ENCODE data around the gene ABCB1.
A peak's percentile ranks its signal among the peaks of the same experiment; 100 is the strongest.

Gene ABCB1

DNA sequence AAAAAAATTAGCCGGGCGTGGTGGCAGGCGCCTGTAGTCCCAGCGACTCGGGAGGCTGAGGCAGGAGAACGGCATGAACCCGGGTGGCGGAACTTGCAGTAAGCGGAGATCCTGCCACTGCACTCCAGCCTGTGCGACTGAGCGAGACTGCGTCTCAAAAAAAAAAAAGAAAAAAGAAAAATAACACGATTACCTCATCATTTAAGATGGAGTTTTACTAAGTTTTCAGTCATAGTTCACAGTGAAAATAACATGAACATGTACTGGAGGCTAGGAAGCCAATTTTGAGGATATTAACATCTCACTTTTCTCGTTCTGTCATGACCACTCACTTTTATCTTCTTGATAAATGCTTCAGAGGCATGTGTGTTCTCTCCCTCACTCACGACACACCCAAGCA lies 24.4 kb upstream of the ABCB1 start:
- Histone ChIP-seq H3K9ac (ENCODE audit: low read length) (no peak overlapping the region), H3K27me3 (replicated peaks; ENCODE audit: insufficient read depth, low read length) (no peaks in the 10 kb centered on the region), H3K4me1 (ENCODE audit: low read length) (no peaks in the 10 kb centered on the region), H3K9me2 (replicated peaks; ENCODE audit: insufficient read depth, low read length) (no peaks in the 10 kb centered on the region), H3K36me3 (replicated peaks; ENCODE audit: insufficient read depth, low read length) (no peaks in the 10 kb centered on the region), H3F3A (ENCODE audit: insufficient read depth, low read length) (0 out of 2 replicates have a peak, but pooled peaks cover 6% of the 10 kb centered on the region), H3K79me2 (ENCODE audit: low read length) (no peaks in the 10 kb centered on the region), H4K20me1 (ENCODE audit: insufficient read depth, low read length) (no peaks in the 10 kb centered on the region), H3K4me3 (ENCODE audit: low read length) (no peak overlapping the region), H3K4me2 (ENCODE audit: low read depth, low read length) (no peak overlapping the region), H3K9me3 (replicated peaks; ENCODE audit: insufficient read depth, low read length) (no peaks in the 10 kb centered on the region), H3K27ac (ENCODE audit: low read length) (no peak overlapping the region), H2AFZ (ENCODE audit: low read length) (no peak overlapping the region)
- DNase-seq = no peak
- no peak for TF ChIP-seq CTCF (IDR thresholded peaks at IDR 0.05; ENCODE audit: low read length)
- no peak for TF ChIP-seq EZH2phosphoT487 (IDR thresholded peaks at IDR 0.05; ENCODE audit: low read length)
- no peak for TF ChIP-seq EZH2 (optimal IDR thresholded peaks at IDR 0.05; ENCODE audit: low read depth, low read length)

GRCh38 chr7:87624628-87625027 lies 23.9 kb upstream of the ABCB1 start:
- Histone ChIP-seq H3K4me1 (ENCODE audit: low read length) (no peaks in the 10 kb centered on the region), H3K9me3 (replicated peaks; ENCODE audit: insufficient read depth, low read length) (no peaks in the 10 kb centered on the region), H3K27me3 (replicated peaks; ENCODE audit: insufficient read depth, low read length) (no peaks in the 10 kb centered on the region), H3K79me2 (ENCODE audit: low read length) (no peaks in the 10 kb centered on the region), H3K36me3 (replicated peaks; ENCODE audit: insufficient read depth, low read length) (no peaks in the 10 kb centered on the region), H3K4me2 (ENCODE audit: low read depth, low read length) (no peak overlapping the region), H3F3A (ENCODE audit: insufficient read depth, low read length) (0 out of 2 replicates have a peak, but pooled peaks cover 6% of the 10 kb centered on the region), H3K9ac (ENCODE audit: low read length) (no peak overlapping the region), H3K9me2 (replicated peaks; ENCODE audit: insufficient read depth, low read length) (no peaks in the 10 kb centered on the region), H2AFZ (ENCODE audit: low read length) (no peak overlapping the region), H4K20me1 (ENCODE audit: insufficient read depth, low read length) (no peaks in the 10 kb centered on the region), H3K4me3 (ENCODE audit: low read length) (no peak overlapping the region), H3K27ac (ENCODE audit: low read length) (no peak overlapping the region)
- no peak for DNase-seq
- peak; percentile 12 for TF ChIP-seq CTCF (IDR thresholded peaks at IDR 0.05; ENCODE audit: low read length)
- no peak for TF ChIP-seq EZH2 (optimal IDR thresholded peaks at IDR 0.05; ENCODE audit: low read depth, low read length)

- no peak for TF ChIP-seq CTCF (IDR thresholded peaks at IDR 0.05; ENCODE audit: low read length)
- no peak for TF ChIP-seq EZH2phosphoT487 (IDR thresholded peaks at IDR 0.05; ENCODE audit: low read length)
- no peak for TF ChIP-seq EZH2 (optimal IDR thresholded peaks at IDR 0.05; ENCODE audit: low read depth, low read length)
- H3K27ac ChIP-seq (ENCODE audit: low read length) = no peak overlapping the region
- H3K4me2 ChIP-seq (ENCODE audit: low read depth, low read length) = no peak overlapping the region
- no peak for DNase-seq
- no peaks in the 10 kb centered on the region for H3K9me2 ChIP-seq (replicated peaks; ENCODE audit: insufficient read depth, low read length)
- no peaks in the 10 kb centered on the region for H4K20me1 ChIP-seq (ENCODE audit: insufficient read depth, low read length)
- H3F3A ChIP-seq (ENCODE audit: insufficient read depth, low read length) = no peaks in the 10 kb centered on the region
- no peaks in the 10 kb centered on the region for H3K27me3 ChIP-seq (replicated peaks; ENCODE audit: insufficient read depth, low read length)
- no peaks in the 10 kb centered on the region for H3K9me3 ChIP-seq (replicated peaks; ENCODE audit: insufficient read depth, low read length)
- no peak overlapping the region for H3K4me3 ChIP-seq (ENCODE audit: low read length)
- no peaks in the 10 kb centered on the region for H3K79me2 ChIP-seq (ENCODE audit: low read length)
- no peak overlapping the region for H3K9ac ChIP-seq (ENCODE audit: low read length)
- no peaks in the 10 kb centered on the region for H3K4me1 ChIP-seq (ENCODE audit: low read length)
- H2AFZ ChIP-seq (ENCODE audit: low read length) = no peak overlapping the region
- no peaks in the 10 kb centered on the region for H3K36me3 ChIP-seq (replicated peaks; ENCODE audit: insufficient read depth, low read length)
Measured at GRCh38 chr7:87615197-87615596, 14.5 kb upstream of the ABCB1 start.

All from MM.1S (cell line).